ENCODE results near the gene DIAPH2. TPM values are rescaled to one million over a fixed set of nuclear protein-coding genes. Genes with fewer than 3 reads are reported as not detected.

The DIAPH2 gene
- total and polyA plus RNA-seq, 9 of the 15 experiments (the other 6 are each of a cell fraction or from before 2014, with no cell fraction given) = 0.01 to 0.18 (median 0.07) TPM; not detected in 1

GRCh38 chrX:97030947-97031346 is 346.3 kb downstream of the DIAPH2 start:
- Histone ChIP-seq H3K27me3 (ENCODE audit: control insufficient read depth in 2 of 2, insufficient read depth in 2 of 2, low read length in 2 of 2) (no peaks in the 10 kb centered on the region), H3K9me1 (ENCODE audit: control insufficient read depth, insufficient read depth, low read length) (no peaks in the 10 kb centered on the region), H2AFZ (ENCODE audit: low read depth, low read length) (no peak overlapping the region), H3K9me3 (replicated peaks; ENCODE audit: control insufficient read depth, insufficient read depth, low read depth, low read length) (no peaks in the 10 kb centered on the region), H3K4me2 (ENCODE audit: insufficient read depth, low read length) (no peak overlapping the region), H3K4me3 (no peak overlapping the region), H3K9ac (ENCODE audit: insufficient read depth in 1 of 2, low read depth in 2 of 2, low read length in 2 of 2) (no peak overlapping the region), H3K79me2 (ENCODE audit: control insufficient read depth, insufficient read depth, low read length) (no peaks in the 10 kb centered on the region), H3K27ac (ENCODE audit: extremely low read depth, low read depth, low read length) (no peak overlapping the region), H3K36me3 (ENCODE audit: control insufficient read depth, insufficient read depth, low read length) (no peaks in the 10 kb centered on the region), H4K20me1 (replicated peaks; ENCODE audit: control insufficient read depth, insufficient read depth, low read length) (no peaks in the 10 kb centered on the region), H3K4me1 (replicated peaks in 1 of 2; ENCODE audit: control insufficient read depth in 2 of 2, insufficient read depth in 2 of 2, low read length in 2 of 2) (no peaks in the 10 kb centered on the region)
- ChIA-PET POLR2A (no interaction called here), CTCF (ENCODE audit: low intra/inter-chr PET ratio) (no interaction called here)
- ATAC-seq (no peak), DNase-seq (ENCODE audit: extremely low read depth in 1 of 4, low spot score in 3 of 4) (no peak), FAIRE-seq (no peak)
- whole genome bisulfite sequencing (ENCODE audit: insufficient coverage, low coverage, missing lambda C conversion rate) = 0% methylated on average over 1 of the region's 1 CpG
- TF ChIP-seq CEBPB (tag; IDR thresholded peaks at IDR 0.05) = no peak
- TF ChIP-seq GABPB2 (CRISPR knock-in tag; conservative IDR thresholded peaks at IDR 0.05) = no peak
- no peak for TF ChIP-seq KAT7 (CRISPR knock-in tag; IDR thresholded peaks at IDR 0.05; ENCODE audit: borderline replicate concordance)
- no peak for TF ChIP-seq RFX5 (IDR thresholded peaks at IDR 0.05; ENCODE audit: low read depth, low read length)
- no peak for TF ChIP-seq PML (IDR thresholded peaks at IDR 0.05; ENCODE audit: low read length)
- TF ChIP-seq ZNF407 (IDR thresholded peaks at IDR 0.05; ENCODE audit: low read depth) = no peak
- no peak for TF ChIP-seq NUFIP1 (IDR thresholded peaks at IDR 0.05; ENCODE audit: partially characterized antibody)
- TF ChIP-seq ZNF707 (CRISPR knock-in tag; conservative IDR thresholded peaks at IDR 0.05) = no peak
- TF ChIP-seq SPI1 (IDR thresholded peaks at IDR 0.05; ENCODE audit: borderline replicate concordance, low read depth, low read length) = no peak
- TF ChIP-seq TEAD1 (CRISPR knock-in tag; IDR thresholded peaks at IDR 0.05) = no peak
- no peak for TF ChIP-seq ZNF57 (CRISPR knock-in tag; IDR thresholded peaks at IDR 0.05)
- intact Hi-C loops (cut with micrococcal nuclease) = no loop called here
- in situ Hi-C loops (cut with MboI) = no loop called here
- no TSS peak for BruUV-seq (replicated peaks)
